Dermis microvascular lymphatic vessel endothelial cell (primary cell): ENCODE results near the gene TH. TPM values are rescaled to one million over a fixed set of nuclear protein-coding genes. Genes with fewer than 3 reads are reported as not detected.
A peak's percentile ranks its signal among the peaks of the same experiment; 100 is the strongest.
"Not testable (repeated sequence)": the region's sequence is repeated elsewhere in the genome, so short reads cannot be mapped to it uniquely, and the experiment has no call there.

Source experiments
- DNase-seq, 2 donors: peaks; one replicate each; pipeline versions ENCODE4 v3.0.0 to v3.0.0-alpha.2; 2010; ENCODE audit warnings: low read depth in 2 of 2
- total RNA-seq: library from RNA; depleted of rRNA; stranded (reverse); fragments of >200 nt; gene quantifications from 2 replicates; pipeline ENCODE4 v1.2.1, GENCODE V29; 2014

The TH gene
- total RNA-seq, 1 donor from 2014 or later, result 0.13 TPM

DNA sequence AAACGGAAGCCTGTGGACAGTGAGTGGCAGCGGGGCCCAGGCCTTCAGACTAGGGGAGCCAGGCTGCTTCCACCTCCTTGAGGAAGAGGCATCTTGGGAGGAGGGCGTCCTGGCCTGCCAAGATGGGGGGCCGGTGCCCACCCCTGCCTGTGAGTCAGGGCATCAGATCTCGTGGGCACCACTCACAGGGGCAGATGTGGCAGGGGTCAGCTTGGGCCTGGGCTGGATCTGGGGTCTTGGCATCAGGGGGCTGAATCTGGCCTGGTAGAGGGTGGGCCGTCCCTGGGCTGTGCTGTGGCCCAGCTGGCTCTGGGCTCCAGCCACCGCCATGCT lies 24.1 kb upstream of the TH start:
- no peak for DNase-seq

DNA sequence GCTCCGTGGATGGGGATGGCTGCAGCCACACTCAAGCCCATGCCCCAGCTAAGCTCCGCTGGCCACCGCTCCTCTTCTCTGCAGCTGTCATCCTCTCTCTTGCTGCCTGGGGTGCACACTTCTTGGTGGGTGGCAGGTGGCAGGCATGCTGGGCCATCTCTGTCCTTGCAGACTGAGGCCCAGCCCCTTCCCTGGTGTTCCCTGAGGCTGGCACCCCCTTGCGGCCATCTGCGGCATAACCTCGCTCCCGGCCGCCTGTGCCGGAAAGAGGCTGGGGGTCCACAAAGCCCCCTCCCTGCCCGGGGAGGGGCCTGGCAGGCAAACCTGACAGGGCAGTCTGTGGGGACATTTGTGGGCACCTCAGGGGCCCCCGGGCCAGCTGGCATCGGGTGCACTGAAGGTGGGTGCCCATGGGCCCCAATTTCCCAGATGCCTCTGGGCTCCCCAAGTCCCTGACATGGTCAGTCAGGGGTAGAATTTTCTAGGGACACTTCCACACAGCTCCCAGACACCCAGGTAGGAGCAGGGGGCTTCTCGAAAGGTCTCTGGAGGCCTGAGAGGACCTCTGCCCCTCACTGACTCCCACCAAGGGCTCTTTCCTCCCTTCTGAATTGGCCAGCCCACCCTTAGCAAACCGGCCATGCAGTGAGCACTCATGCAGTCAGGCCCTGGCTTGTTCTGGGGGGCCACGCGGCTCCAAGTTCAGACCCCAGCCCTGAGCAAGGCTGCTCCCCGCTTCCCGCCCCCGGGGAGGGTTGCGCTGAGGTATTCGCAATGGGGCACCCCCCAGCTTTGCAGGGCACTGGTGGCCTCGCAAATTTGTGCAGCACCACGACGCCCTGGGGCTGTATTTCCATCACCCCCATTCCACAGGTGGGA lies 23.5 kb upstream of the TH start:
- DNase-seq, result peak in 1 of 2 donors; percentile 25

DNA sequence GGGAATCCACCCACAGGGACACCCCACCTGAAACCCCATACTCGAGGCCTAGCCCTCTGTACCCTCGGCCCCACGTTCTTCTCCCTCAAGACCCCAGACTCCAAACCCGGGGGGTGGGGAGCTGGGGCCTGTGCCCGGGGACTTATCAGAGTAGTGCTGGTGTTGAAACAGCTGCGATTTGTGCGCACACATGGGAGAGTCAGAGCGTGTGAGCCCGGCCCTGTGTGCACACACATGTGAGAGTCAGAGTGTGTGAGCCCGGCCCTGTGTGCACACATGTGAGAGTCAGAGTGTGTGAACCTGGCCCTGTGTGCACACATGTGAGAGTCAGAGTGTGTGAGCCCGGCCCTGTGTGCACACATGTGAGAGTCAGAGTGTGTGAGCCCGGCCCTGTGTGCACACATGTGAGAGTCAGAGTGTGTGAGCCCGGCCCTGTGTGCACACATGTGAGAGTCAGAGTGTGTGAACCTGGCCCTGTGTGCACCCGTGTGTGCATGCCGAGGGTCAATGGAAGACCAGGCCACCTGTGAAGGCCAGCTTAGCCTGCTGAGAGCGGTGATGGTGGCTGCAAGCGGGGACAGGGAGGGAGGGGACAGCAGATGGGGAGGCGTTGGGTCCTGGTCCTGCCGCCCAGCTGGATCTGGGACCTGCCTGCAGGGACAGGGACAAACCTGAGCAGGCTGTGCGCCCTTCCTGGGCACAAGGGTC lies 22.4 kb upstream of the TH start:
- not testable (repeated sequence) for DNase-seq

DNA sequence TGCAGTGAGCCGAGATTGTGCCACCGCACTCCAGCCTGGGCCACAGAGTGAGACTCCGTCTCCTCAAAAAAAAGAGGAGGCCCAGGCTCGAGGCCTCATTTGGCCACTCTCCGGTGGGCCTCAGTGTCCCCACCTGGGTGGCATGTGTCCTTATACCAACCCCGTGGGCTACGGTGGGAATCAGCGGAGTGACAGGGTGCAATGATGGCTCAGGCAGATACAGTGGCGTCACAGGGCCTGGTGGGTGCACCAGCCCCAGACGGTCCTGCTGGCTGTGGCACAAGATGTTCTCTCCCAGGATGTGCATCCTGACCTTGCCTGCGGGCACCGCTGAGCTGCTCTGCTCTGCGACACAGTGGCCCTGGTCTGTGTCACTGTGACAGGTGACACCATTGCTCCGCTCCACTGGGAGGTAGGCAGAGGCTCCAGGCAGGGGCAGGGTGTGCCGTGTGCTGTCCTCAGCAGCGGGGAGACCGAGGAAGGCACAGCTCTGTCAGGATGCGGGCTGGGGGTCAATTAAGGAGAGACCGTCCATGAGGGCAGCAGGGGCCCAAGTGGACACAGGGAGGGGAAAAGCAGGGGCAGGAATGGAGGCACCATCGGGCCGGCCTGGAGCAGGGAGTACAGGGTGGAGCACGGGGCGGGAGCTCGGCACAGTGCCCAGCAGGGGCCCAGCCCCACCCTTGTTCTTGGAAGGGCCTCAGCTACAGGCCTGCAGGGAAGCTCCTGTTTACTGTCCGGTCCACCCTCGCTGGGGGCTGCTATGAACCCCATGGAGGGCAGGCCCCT lies 21.7 kb upstream of the TH start:
- no peak for DNase-seq

DNA sequence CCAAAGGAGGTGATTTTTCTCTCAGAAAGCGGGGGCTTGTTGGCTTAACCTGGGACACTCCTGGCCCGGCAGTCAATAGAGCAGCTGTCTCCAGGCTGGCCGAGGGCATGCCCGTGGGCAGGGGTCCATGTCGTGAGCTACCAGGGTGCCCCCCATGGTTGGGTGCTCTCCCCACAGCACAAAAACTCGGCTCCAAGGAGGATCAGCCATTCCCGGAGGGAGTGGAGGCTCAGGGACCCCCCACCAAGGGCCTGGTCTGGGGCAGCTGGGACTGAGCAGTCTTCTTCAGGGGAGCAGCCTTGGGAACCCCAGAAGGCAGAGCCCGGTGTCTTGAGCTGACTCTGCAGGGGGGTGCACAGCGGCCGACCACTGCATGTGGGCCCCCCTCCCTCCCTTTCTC lies 20.8 kb upstream of the TH start:
- no peak for DNase-seq

DNA sequence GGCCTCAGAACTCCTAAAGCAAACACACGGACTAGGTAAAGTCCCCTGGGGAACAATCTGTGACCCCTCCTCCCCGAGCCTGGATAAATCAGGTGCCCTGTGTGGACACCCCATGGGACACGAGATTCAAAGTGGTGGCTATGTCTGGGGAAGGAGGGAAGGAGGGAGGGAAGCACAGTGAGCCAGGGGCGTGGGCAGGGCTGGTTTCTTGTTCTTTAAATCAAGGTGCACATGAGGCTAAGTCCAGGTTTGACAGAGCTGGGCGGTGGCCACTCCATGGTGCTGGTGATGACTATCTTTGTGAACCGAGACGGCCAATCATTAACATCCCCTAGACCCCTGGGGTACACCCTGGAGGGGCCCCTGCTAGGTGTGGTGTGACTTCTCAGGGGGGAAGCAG lies 20.3 kb upstream of the TH start:
- DNase-seq, result no peak

DNA sequence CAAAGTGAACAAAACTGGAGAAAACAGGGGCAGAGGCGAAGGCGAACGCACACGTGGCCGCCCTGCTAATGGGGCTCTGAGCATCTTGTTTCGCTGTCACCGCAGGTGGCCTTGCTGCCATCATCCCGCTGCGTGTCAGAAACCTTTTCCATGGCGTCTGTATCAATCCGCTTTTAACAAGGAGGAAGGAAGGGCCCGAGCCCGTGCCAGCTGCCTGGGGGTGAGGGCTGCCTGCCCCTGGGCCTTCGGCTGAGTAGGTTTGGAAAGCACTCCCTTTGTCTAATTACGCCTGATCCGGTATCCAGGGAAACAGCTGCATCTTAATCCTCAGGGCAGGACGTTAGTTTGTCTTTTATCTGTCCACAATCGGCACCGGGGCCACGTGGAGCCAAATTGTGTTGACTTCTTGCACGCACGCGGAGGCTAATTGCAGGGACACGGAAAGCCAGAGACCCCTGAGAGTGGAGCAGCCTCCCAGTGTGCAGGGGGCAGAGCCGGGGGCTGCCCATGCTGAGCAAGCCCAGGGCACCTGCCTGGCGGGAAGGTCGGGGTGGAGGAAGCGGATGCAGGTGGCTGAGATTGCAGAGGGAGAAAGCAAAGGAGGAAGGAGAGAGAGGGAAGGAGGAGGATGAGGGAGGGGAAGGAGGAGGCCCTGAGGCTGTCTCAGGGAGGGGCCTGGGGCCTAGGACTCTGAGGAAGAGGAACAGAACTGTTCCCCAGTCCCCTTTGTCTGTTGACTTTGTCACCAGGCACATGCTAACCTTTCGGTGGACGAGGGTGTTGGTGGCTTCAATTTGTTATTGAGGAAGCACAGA lies 19.2 kb upstream of the TH start:
- no peak for DNase-seq

DNA sequence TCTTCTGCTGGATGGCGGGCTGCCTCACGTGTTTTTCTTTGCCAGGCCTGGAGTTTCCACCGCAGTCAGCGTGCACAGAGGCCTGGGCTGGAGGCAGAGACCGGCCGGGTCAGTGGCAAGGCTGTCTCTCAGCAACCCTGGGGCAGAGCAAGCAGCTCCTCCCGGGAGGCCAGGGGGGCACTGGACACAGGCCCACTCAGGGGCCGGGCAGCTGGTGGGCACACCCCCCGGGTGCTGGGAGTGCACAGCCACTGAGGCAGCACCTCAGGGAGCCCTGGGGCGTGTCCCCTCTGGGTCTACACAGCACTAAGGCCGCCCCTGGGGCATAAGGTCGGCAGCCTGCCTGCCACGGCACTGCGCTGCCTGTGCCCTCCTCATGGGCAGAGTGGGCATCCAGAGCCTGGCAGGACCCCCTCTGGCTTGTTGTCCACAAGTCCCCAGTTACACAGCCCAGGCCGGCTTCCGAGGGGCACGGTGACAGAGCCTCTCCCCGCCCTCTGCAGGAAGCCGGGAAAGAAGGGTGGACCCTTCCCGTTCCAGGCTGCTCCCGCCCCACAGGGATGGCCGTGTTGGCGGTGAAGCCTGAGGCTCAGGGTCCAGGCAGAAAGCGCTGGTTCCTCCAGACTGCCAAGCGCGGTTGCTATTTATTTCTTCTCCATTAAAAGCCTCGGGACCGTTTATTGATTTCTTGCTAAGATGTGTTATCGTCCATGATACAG lies 18.5 kb upstream of the TH start:
- no peak for DNase-seq

DNA sequence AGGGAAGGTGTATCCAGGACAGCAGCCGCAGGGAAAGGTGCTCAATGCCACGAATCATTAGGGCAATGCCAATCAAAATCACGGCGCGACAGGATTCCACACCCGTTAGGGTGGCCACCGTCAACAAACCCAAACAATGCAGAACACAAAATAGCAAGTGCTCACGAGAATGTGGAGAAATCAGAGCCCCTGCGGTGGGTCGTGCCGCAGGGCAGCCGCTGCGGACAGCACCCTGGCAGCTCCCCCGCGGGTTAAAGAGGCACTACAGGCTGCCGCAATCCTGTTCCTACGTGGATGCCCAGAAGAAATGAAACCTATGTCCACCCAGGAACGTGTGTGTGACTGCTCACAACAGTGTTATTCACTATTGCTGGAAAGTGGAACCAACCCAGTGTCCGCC lies 17.1 kb upstream of the TH start:
- DNase-seq, result no peak

DNA sequence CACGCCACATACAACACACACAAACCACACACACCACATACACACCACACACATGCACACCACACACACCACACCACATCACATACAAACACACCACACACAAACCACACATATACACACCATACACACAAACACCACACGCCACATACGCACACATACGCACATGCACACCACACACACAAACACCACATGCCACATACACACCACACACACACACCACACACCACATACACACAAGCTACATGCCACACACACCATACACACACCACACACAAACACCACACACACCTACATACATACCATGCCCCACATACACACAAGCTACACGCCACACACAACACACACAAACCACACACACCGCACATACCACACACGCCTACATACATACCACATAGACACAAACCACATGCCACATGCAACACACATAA lies 15.7 kb upstream of the TH start:
- DNase-seq, result no peak

DNA sequence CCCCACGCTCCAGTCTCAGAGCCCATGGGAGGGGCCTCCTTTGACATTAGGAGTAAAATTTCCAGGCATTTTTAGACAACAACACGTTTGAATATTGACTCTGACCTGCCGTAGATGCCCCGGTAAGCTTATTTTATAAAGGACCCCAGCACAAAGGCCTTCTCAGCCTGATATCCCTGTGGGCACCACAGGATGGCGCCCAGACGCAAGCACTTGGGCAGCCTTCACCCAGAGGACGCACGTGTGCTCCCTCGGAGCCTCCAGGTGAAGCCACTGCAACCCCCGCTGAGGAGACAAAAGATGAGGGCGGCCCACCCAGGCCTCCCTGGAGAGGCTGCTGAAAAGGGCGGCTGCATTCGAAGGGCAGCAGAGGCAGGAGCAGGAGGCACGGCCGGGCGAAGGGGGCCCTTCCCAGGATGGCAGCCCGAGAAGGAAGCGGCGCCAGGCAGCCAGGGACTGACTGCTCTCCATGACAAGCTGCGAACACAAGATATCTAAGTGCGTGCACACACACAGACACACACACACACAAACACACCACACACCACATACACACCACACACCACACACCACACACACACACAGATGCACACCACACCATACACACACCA lies 15.2 kb upstream of the TH start:
- peak in 1 of 2 donors; percentile 32 for DNase-seq

DNA sequence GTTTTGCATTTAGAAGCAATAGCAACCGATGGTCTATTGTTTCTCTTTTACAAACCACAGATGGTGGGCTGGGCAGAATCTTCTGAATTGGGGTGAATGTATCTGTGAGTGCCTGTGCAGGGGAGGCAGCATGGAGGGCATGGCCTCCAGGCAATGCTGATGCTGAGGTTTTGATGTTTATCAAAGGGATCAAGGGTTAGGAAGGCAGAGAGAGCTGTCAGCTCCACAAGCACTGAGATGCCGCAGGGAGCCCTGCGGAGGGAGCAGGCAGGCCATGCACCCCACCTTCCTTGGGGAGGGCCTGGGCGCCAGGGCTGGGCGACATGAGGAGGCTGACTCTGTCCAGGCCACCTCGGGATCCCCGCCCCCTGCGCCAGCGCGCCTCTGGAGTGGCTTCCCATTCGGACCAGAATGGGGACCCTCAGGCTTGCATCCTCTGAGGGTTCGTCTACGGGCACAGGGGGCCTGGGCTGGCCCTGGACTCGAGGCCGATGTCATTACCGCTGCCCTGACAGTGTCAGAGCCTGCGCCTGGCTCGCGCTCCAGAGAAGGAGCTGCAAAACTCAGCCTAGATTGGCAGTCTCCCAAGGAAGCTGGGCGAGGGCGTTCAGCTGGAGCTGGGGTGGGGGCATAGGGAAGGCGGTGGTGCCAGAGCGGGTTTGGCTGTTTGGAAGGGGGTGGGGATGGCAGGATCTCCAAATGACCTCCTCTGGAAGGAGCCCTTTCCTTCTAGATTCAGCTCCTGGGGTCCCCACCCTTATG lies 13.9 kb upstream of the TH start:
- DNase-seq, result no peak

DNA sequence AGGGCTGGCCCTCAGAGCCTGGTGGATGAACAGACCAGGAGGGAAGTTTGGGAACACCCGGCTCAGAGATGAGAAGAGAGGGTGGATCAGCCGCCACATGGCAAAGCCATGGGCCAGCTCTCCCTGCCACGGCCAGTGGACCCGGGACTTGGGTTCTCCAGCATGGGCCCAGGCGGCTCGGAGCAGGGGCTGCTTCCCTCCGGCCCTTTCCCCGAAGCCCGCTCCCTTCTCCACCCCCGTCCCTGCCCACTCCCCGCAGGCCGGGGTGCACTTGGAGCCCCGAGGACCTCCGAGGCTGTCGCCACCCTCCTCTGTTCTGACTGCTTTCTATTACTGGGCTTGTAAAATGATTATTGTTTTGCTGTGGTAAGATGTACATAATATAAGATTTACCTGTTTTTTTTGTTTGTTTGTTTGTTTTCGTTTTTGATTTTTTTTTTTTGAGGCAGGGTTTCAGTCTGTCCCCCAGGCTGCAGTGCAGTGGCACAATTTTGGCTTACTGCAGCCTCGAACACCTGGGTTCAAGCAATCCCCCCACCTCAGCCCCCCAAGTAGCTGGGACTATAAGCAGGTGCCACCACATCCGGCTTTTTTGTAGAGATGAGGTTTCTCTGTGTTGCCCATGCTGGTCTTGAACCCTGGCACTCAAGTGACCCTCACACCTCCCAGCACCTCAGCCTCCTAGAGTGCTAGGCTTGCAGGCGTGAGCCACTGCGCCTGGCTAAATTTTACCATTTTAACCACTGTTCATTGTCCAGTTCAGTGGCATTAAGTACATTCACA lies 11.3 kb upstream of the TH start:
- DNase-seq, result no peak

DNA sequence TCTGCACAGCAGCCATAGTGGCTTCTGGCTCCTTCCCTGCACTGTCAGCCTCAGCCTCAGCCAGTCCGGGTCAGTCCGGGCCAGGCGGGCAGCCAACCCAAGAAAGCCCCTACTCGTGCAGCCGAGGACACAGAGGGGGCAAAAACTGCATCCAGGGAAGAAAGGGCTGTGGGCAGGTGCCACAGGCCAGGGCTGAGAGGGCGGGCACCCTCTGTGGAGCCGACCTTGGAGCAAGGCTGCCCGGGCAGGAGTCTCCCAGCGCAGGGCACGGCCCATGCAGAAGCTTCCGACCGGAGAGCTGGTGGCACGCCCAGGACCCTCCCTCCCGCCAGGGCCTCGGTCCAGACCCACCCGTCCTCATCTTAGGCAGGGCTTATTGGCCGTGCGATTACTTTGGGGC lies 10.5 kb upstream of the TH start:
- no peak for DNase-seq

DNA sequence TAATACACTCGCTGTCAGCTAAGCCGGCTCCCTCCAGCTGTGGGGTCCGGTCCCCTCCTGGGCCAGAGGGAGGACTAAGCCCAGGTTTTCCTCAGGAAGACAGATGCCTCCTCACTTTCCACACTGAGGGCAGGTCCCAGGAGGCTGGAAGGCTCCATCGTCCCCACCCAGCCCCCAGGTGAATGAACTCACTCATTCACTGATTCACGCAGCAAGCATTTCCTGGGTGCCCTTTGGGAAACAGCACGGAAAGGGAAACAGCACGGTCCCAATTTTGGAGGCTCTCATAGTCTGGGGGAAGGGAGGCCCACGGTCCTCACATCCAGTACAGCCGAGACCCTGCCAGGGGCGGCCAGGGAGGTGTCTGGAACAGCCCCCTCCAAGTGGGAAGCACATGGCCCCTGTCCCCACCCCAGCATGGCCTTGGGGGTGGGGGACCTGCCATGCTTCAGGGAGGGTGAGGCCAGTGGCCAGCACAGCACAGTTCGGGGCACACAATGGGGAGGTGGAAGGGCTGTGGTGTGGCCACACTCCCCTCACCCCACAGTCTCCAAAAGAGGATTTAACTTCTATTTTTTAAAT lies 9.3 kb upstream of the TH start:
- DNase-seq, result no peak

DNA sequence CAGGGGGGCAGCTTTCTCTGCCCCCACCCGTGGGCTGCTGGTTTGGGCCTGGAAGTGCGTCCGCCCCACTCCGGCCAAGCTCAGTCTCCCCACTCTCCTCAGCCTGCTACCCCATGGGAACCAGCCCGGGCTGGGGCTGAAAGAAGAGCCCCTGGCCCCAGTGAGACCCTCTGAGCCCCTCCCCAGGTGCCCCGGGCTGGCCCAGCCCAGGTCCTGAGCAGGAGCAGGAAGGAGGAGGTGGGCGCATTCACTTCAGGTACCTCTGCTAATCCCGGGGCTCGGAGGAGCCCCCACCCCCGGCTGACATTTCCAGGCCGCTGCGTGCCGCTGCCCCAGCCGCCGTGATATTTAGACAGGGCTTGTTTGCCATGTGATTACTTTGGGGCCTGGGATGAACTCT lies 8.7 kb upstream of the TH start:
- DNase-seq, result no peak

DNA sequence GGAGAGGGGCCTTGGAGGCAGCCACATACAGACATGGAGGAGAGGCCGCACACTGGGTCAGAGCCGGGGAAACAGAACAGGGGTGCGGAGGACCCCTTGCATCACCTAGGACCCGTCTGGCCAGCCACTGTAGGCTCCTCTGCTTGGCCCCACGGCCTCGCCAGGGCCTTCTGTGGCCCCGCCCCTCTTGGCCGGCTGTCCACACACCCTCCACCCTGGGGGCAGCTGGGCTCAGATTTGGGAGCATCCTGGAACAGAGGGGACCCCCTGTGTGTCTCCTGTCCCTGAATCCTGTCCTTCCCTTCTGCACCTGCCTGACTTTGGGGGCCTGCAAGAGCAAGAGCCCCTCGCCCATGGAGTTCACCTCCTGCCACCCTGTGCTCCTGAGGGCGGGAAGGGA lies 7.9 kb upstream of the TH start:
- DNase-seq, result no peak

DNA sequence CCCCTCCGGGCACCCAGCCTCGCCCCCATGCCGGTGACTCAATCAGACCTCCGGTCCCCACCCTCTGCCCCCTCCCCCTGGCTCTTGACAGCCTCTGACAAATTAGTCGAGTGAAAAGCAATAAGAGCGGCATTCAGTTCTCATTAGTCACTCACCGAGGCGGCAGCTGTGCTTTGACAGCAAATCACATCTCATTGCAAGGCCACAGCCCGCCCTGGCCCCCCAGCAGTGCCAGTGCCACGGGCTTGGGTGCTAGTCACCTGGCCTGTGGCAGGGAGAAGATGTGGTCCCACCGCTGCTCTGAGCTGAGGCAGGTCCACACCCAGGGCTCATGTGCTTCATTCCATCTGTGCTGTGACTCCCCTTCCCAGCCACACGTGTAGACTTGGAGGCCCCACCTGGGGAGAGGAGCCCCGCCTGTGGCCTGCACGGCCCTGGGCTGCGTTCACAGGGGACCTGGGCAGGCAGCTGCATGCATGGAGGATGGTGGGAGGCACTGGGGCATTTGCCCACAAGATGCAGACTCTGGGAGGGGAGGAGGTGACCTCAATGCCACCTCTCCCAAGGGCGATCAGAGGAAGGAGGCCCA lies 7.4 kb upstream of the TH start:
- DNase-seq, result peak in 1 of 2 donors; percentile 8
